Activated T-cell treated with anti-CD3 and anti-CD28 coated beads, Interleukin-2, amount 50 U/mL, for 24 hours (primary cell): ENCODE results near the gene GOLM1.

Experiments used
- DNase-seq: peaks from one replicate; pipeline ENCODE4 v3.0.0-alpha.2; 2020
- H3K27ac Mint-ChIP-seq: 2 replicates; pipeline ENCODE4 v1.8.0; 2020; ENCODE audit warnings: mild to moderate bottlenecking, mixed read lengths
- H3K27me3 Mint-ChIP-seq: 2 replicates; pipeline ENCODE4 v1.8.0; 2020; ENCODE audit warnings: mixed read lengths
- H3K36me3 Mint-ChIP-seq: 2 replicates; pipeline ENCODE4 v1.8.0; 2020; ENCODE audit warnings: low read depth, mixed read lengths
- H3K4me1 Mint-ChIP-seq: 2 replicates; pipeline ENCODE4 v1.8.0; 2020; ENCODE audit warnings: low read depth, mixed read lengths
- H3K4me3 Mint-ChIP-seq: 2 replicates; pipeline ENCODE4 v1.8.0; 2020; ENCODE audit warnings: mild to moderate bottlenecking, moderate library complexity, mixed read lengths
- H3K9me3 Mint-ChIP-seq: 2 replicates; pipeline ENCODE4 v1.8.0; 2020; ENCODE audit warnings: mixed read lengths

GOLM1 gene

GRCh38 chr9:86005253-86005775, 94.0 kb downstream of the GOLM1 start:
- Mint-ChIP-seq H3K9me3 (peaks cover 7% of the 10 kb centered on the region), H3K4me3 (no peak overlapping the region)
- no peak for DNase-seq

GRCh38 chr9:85995599-85995998, 103.8 kb downstream of the GOLM1 start:
- H3K9me3 Mint-ChIP-seq, result no peaks in the 10 kb centered on the region
- H3K4me1 Mint-ChIP-seq, result peaks cover 6% of the 10 kb centered on the region
- H3K27ac Mint-ChIP-seq, result no peak overlapping the region
- H3K27me3 Mint-ChIP-seq, result no peaks in the 10 kb centered on the region
- H3K4me3 Mint-ChIP-seq, result no peak overlapping the region
- DNase-seq, result no peak
- H3K36me3 Mint-ChIP-seq, result peaks cover 82% of the 10 kb centered on the region

More at GRCh38 chr9:86005253-86005775, 94.0 kb downstream of the GOLM1 start:
- Mint-ChIP-seq H3K4me1 (peaks cover 3% of the 10 kb centered on the region), H3K27me3 (no peaks in the 10 kb centered on the region), H3K27ac (no peak overlapping the region), H3K36me3 (peaks cover 94% of the 10 kb centered on the region)

GRCh38 chr9:85995097-85995496, 104.3 kb downstream of the GOLM1 start:
- no peaks in the 10 kb centered on the region for H3K9me3 Mint-ChIP-seq

GRCh38 chr9:85994191-85994590, 105.2 kb downstream of the GOLM1 start:
- Mint-ChIP-seq H3K9me3 (no peaks in the 10 kb centered on the region), H3K27ac (no peak overlapping the region), H3K27me3 (no peaks in the 10 kb centered on the region), H3K36me3 (peaks cover 84% of the 10 kb centered on the region), H3K4me3 (no peak overlapping the region), H3K4me1 (peaks cover 2% of the 10 kb centered on the region)
- DNase-seq, result no peak

More at GRCh38 chr9:85995097-85995496, 104.3 kb downstream of the GOLM1 start:
- Mint-ChIP-seq H3K27ac (no peak overlapping the region), H3K36me3 (peaks cover 79% of the 10 kb centered on the region), H3K4me3 (no peak overlapping the region), H3K4me1 (peaks cover 2% of the 10 kb centered on the region), H3K27me3 (no peaks in the 10 kb centered on the region)
- no peak for DNase-seq

- Mint-ChIP-seq H3K4me1 (peaks cover 4% of the 10 kb centered on the region), H3K36me3 (peaks cover 92% of the 10 kb centered on the region), H3K27me3 (no peaks in the 10 kb centered on the region), H3K27ac (no peak overlapping the region), H3K4me3 (no peak overlapping the region), H3K9me3 (no peaks in the 10 kb centered on the region)
- no peak for DNase-seq
Observed at GRCh38 chr9:85987236-85987635, 112.1 kb downstream of the GOLM1 start.

- Mint-ChIP-seq H3K36me3 (peaks cover 97% of the 10 kb centered on the region), H3K27ac (no peak overlapping the region), H3K4me3 (no peak overlapping the region), H3K4me1 (peaks cover 4% of the 10 kb centered on the region), H3K9me3 (no peaks in the 10 kb centered on the region), H3K27me3 (no peaks in the 10 kb centered on the region)
- no peak for DNase-seq
Observed at GRCh38 chr9:85984457-85984856, 114.9 kb downstream of the GOLM1 start.

- Mint-ChIP-seq H3K9me3 (no peaks in the 10 kb centered on the region), H3K27ac (no peak overlapping the region), H3K27me3 (no peaks in the 10 kb centered on the region), H3K4me3 (no peak overlapping the region), H3K36me3 (peaks cover 97% of the 10 kb centered on the region), H3K4me1 (peaks cover 3% of the 10 kb centered on the region)
- no peak for DNase-seq
Observed at GRCh38 chr9:85981369-85981768, 118.0 kb downstream of the GOLM1 start.

GRCh38 chr9:85978496-85978895, 120.9 kb downstream of the GOLM1 start:
- Mint-ChIP-seq H3K4me3 (no peak overlapping the region), H3K9me3 (no peaks in the 10 kb centered on the region), H3K27ac (no peak overlapping the region), H3K27me3 (no peaks in the 10 kb centered on the region), H3K36me3 (peaks cover 93% of the 10 kb centered on the region), H3K4me1 (no peaks in the 10 kb centered on the region)
- no peak for DNase-seq
